ENCODE results near the gene EIF1B. TPM values are rescaled to one million over a fixed set of nuclear protein-coding genes. Genes with fewer than 3 reads are reported as not detected.

EIF1B gene
- total RNA-seq, 1 donor from 2014 or later: 103 TPM

DNA sequence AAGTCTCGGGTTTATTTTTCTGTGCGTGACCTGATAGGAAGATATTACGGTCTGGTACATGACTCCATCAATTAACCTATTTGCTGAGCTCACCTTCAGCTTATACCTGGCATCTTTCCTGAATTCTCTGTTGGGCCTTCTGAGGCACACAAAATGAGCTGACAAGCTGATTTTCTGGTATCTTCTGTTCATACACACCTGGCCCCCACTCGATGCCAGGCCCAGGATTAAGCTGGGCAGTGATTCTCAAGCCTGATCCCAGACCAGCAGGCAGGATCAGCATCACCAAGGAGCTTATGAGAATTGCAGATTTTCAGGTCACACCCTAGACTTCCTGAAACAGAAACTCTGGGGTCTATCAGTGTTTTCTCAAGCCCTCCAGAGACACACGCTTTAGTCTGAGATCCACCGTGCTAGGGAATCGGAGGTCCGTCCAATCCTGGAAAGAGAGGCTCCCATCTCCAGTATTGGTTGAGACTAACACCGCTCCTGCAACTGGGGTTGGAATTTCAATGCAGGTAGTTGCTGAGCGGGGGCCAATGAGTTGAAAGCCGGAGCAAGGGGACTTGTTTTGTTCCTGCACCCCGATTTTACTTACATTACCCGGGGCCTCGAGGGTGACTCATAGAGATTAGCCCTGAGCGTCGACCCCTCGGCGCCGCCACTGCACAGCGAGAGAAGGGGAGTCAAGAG, 636 bp upstream of the EIF1B start:
- Mint-ChIP-seq H3K4me3 (ENCODE audit: low read depth) (peak overlapping the region; percentile 100), H3K27me3 (no peaks in the 10 kb centered on the region), H3K9me3 (ENCODE audit: low read depth) (no peaks in the 10 kb centered on the region), H3K36me3 (ENCODE audit: insufficient read depth) (peaks cover 19% of the 10 kb centered on the region), H3K27ac (peak overlapping the region; percentile 100), H3K4me1 (ENCODE audit: low read depth) (peaks cover 23% of the 10 kb centered on the region)
- no peak for TF ChIP-seq CTCF (IDR thresholded peaks at IDR 0.05; ENCODE audit: unreplicated experiment)
- DNase-seq (ENCODE audit: low spot score, unreplicated experiment): no peak

GRCh38 chr3:40309925-40310695, 603 bp downstream of the EIF1B start:
- Mint-ChIP-seq H3K9me3 (ENCODE audit: low read depth) (no peaks in the 10 kb centered on the region), H3K27ac (peak overlapping the region; percentile 100), H3K4me3 (ENCODE audit: low read depth) (peak overlapping the region; percentile 100), H3K4me1 (ENCODE audit: low read depth) (peaks cover 24% of the 10 kb centered on the region), H3K36me3 (ENCODE audit: insufficient read depth) (peaks cover 19% of the 10 kb centered on the region), H3K27me3 (no peaks in the 10 kb centered on the region)
- TF ChIP-seq CTCF (IDR thresholded peaks at IDR 0.05; ENCODE audit: unreplicated experiment): no peak
- DNase-seq (ENCODE audit: low spot score, unreplicated experiment): peak; percentile 33

DNA sequence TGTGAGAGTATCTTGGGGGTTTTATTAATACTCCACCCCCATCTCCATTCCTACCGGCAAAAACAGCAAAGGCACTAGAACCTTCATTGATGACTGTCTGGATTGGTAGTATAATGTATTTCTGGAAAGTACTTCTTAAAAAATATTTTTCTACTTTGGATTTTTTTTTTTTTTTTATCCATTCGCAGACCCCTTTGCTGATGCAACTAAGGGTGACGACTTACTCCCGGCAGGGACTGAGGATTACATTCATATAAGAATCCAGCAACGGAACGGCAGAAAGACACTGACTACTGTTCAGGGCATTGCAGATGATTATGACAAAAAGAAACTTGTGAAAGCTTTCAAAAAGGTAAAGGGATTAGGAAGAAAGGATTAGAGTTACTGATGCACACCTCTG, 1.2 kb downstream of the EIF1B start:
- TF ChIP-seq CTCF (IDR thresholded peaks at IDR 0.05; ENCODE audit: unreplicated experiment): no peak
- Mint-ChIP-seq H3K27me3 (no peaks in the 10 kb centered on the region), H3K4me3 (ENCODE audit: low read depth) (peak overlapping the region; percentile 100), H3K27ac (peak overlapping the region; percentile 100), H3K9me3 (ENCODE audit: low read depth) (no peaks in the 10 kb centered on the region), H3K36me3 (ENCODE audit: insufficient read depth) (peaks cover 19% of the 10 kb centered on the region), H3K4me1 (ENCODE audit: low read depth) (peaks cover 24% of the 10 kb centered on the region)
- DNase-seq (ENCODE audit: low spot score, unreplicated experiment): no peak

GRCh38 chr3:40312661-40313226, 3.2 kb downstream of the EIF1B start:
- Mint-ChIP-seq H3K4me1 (ENCODE audit: low read depth) (peaks cover 24% of the 10 kb centered on the region), H3K9me3 (ENCODE audit: low read depth) (no peaks in the 10 kb centered on the region), H3K4me3 (ENCODE audit: low read depth) (no peak overlapping the region), H3K27me3 (no peaks in the 10 kb centered on the region), H3K27ac (peak overlapping the region; percentile 49), H3K36me3 (ENCODE audit: insufficient read depth) (peaks cover 19% of the 10 kb centered on the region)
- no peak for TF ChIP-seq CTCF (IDR thresholded peaks at IDR 0.05; ENCODE audit: unreplicated experiment)
- DNase-seq (ENCODE audit: low spot score, unreplicated experiment): no peak
